ENCODE data around the gene JKAMP. TPM values are rescaled to one million over a fixed set of nuclear protein-coding genes. Genes with fewer than 3 reads are reported as not detected.
"Not testable (repeated sequence)": the region's sequence is repeated elsewhere in the genome, so short reads cannot be mapped to it uniquely, and the experiment has no call there.

The JKAMP gene
- total and polyA plus RNA-seq, 4 donors, result 19.7 to 65.1 (median 32.5) TPM

GRCh38 chr14:59438195-59438647 is 46.1 kb upstream of the JKAMP start:
- no peaks in the 10 kb centered on the region for H3K36me3 ChIP-seq (ENCODE audit: control insufficient read depth in 4 of 4, insufficient read depth in 3 of 4, low read depth in 1 of 4, low read length in 3 of 4)
- H3K4me3 ChIP-seq (ENCODE audit: low read depth in 1 of 3, low read length in 3 of 3), result no peak overlapping the region
- H3K4me1 ChIP-seq (ENCODE audit: control insufficient read depth in 4 of 4, insufficient read depth in 4 of 4, low read length in 3 of 4), result no peaks in the 10 kb centered on the region
- no peak for TF ChIP-seq SP1 (IDR thresholded peaks at IDR 0.05)
- no peak for TF ChIP-seq JUND (IDR thresholded peaks at IDR 0.05)
- TF ChIP-seq CTCF (IDR thresholded peaks at IDR 0.05; ENCODE audit: low read depth, low read length, missing input control), result no peak
- TF ChIP-seq FOXA1 (IDR thresholded peaks at IDR 0.05), result no peak
- TF ChIP-seq TAF1 (conservative IDR thresholded peaks at IDR 0.05), result no peak
- no peak for TF ChIP-seq MAX (IDR thresholded peaks at IDR 0.05)
- TF ChIP-seq HNF4G (IDR thresholded peaks at IDR 0.05), result no peak
- TF ChIP-seq RAD21 (IDR thresholded peaks at IDR 0.05), result no peak
- TF ChIP-seq EGR1 (IDR thresholded peaks at IDR 0.05; ENCODE audit: low read depth in 2 of 2), result no peak
- WGBS, result 82% methylated on average over 1 of the region's 1 CpG
- no peak overlapping the region for H3K27ac ChIP-seq (ENCODE audit: low read depth in 1 of 2, low read length in 2 of 2)
- no peaks in the 10 kb centered on the region for H3K27me3 ChIP-seq (ENCODE audit: control insufficient read depth in 4 of 4, insufficient read depth in 4 of 4, low read length in 3 of 4)
- H3K9ac ChIP-seq (ENCODE audit: low read depth in 1 of 2, low read length in 2 of 2), result no peak overlapping the region
- no peak for DNase-seq (ENCODE audit: low spot score)
- no peaks in the 10 kb centered on the region for H3K9me3 ChIP-seq (ENCODE audit: control insufficient read depth in 4 of 4, low read length in 3 of 4)

GRCh38 chr14:59439256-59439965 is 44.9 kb upstream of the JKAMP start:
- Histone ChIP-seq H3K27ac (ENCODE audit: low read depth in 1 of 2, low read length in 2 of 2) (no peak overlapping the region), H3K4me3 (ENCODE audit: low read depth in 1 of 3, low read length in 3 of 3) (no peak overlapping the region), H3K36me3 (ENCODE audit: control insufficient read depth in 4 of 4, insufficient read depth in 3 of 4, low read depth in 1 of 4, low read length in 3 of 4) (no peaks in the 10 kb centered on the region), H3K9ac (ENCODE audit: low read depth in 1 of 2, low read length in 2 of 2) (no peak overlapping the region), H3K9me3 (ENCODE audit: control insufficient read depth in 4 of 4, low read length in 3 of 4) (no peaks in the 10 kb centered on the region), H3K4me1 (ENCODE audit: control insufficient read depth in 4 of 4, insufficient read depth in 4 of 4, low read length in 3 of 4) (peaks cover 0 to 5% (median 0%) of the 10 kb centered on the region in 4 donors), H3K27me3 (ENCODE audit: control insufficient read depth in 4 of 4, insufficient read depth in 4 of 4, low read length in 3 of 4) (no peaks in the 10 kb centered on the region)
- no peak for DNase-seq (ENCODE audit: low spot score)
- WGBS, result 74% methylated on average over 5 of the region's 5 CpGs
- TF ChIP-seq FOXA1 (IDR thresholded peaks at IDR 0.05) (no peak), SP1 (IDR thresholded peaks at IDR 0.05) (no peak)

- not testable (repeated sequence) for DNase-seq (ENCODE audit: low spot score)
These were observed 35.6 kb upstream of the JKAMP start for GRCh38 chr14:59448673-59449072.

GRCh38 chr14:59450716-59451115 is 33.6 kb upstream of the JKAMP start:
- Histone ChIP-seq H3K9me3 (ENCODE audit: control insufficient read depth in 4 of 4, low read length in 3 of 4) (no peaks in the 10 kb centered on the region), H3K4me1 (ENCODE audit: control insufficient read depth in 4 of 4, insufficient read depth in 4 of 4, low read length in 3 of 4) (no peaks in the 10 kb centered on the region), H3K4me3 (ENCODE audit: low read depth in 1 of 3, low read length in 3 of 3) (no peak overlapping the region), H3K27ac (ENCODE audit: low read depth in 1 of 2, low read length in 2 of 2) (no peak overlapping the region), H3K27me3 (ENCODE audit: control insufficient read depth in 4 of 4, insufficient read depth in 4 of 4, low read length in 3 of 4) (no peaks in the 10 kb centered on the region), H3K9ac (ENCODE audit: low read depth in 1 of 2, low read length in 2 of 2) (no peak overlapping the region), H3K36me3 (ENCODE audit: control insufficient read depth in 4 of 4, insufficient read depth in 3 of 4, low read depth in 1 of 4, low read length in 3 of 4) (no peaks in the 10 kb centered on the region)
- TF ChIP-seq RXRA (IDR thresholded peaks at IDR 0.05), result no peak
- TF ChIP-seq EGR1 (IDR thresholded peaks at IDR 0.05; ENCODE audit: low read depth in 2 of 2), result no peak
- TF ChIP-seq ZBTB33 (IDR thresholded peaks at IDR 0.05), result no peak
- no peak for TF ChIP-seq ATF3 (IDR thresholded peaks at IDR 0.05)
- no peak for TF ChIP-seq JUND (IDR thresholded peaks at IDR 0.05)
- no peak for TF ChIP-seq GABPA (IDR thresholded peaks at IDR 0.05 in 1 of 2, conservative IDR thresholded peaks at IDR 0.05 in 1 of 2)
- TF ChIP-seq NR2F2 (IDR thresholded peaks at IDR 0.05), result no peak
- no peak for TF ChIP-seq RAD21 (IDR thresholded peaks at IDR 0.05)
- 98% methylated on average over 3 of the region's 3 CpGs for WGBS
- DNase-seq (ENCODE audit: low spot score), result no peak

More at GRCh38 chr14:59448673-59449072, 35.6 kb upstream of the JKAMP start:
- H3K27ac ChIP-seq (ENCODE audit: low read depth in 1 of 2, low read length in 2 of 2); H3K36me3 ChIP-seq (ENCODE audit: control insufficient read depth in 4 of 4, insufficient read depth in 3 of 4, low read depth in 1 of 4, low read length in 3 of 4); H3K4me3 ChIP-seq (ENCODE audit: low read depth in 1 of 3, low read length in 3 of 3); H3K4me1 ChIP-seq (ENCODE audit: control insufficient read depth in 4 of 4, insufficient read depth in 4 of 4, low read length in 3 of 4); H3K9ac ChIP-seq (ENCODE audit: low read depth in 1 of 2, low read length in 2 of 2); H3K27me3 ChIP-seq (ENCODE audit: control insufficient read depth in 4 of 4, insufficient read depth in 4 of 4, low read length in 3 of 4); H3K9me3 ChIP-seq (ENCODE audit: control insufficient read depth in 4 of 4, low read length in 3 of 4): not testable (repeated sequence)
- WGBS, result 90% methylated on average over 2 of the region's 2 CpGs
